H7 (cell line): ENCODE results near the gene MTHFD2L. TPM values are rescaled to one million over a fixed set of nuclear protein-coding genes. Genes with fewer than 3 reads are reported as not detected.

Experiments
- DNase-seq: peaks from one replicate; pipeline ENCODE4 v3.0.0; 2012
- H3K27me3 ChIP-seq: 2 replicates; pipeline ENCODE4 v1.6.0; 2011; ENCODE audit warnings: mild to moderate bottlenecking, low read length; ENCODE audit not compliant: control insufficient read depth, insufficient read depth
- H3K36me3 ChIP-seq: replicated peaks from 2 replicates; pipeline ENCODE4 v1.5.1; 2011; ENCODE audit warnings: low read length; ENCODE audit not compliant: control insufficient read depth, insufficient read depth
- H3K4me3 ChIP-seq: 2 replicates; pipeline ENCODE4 v1.5.1; 2011; ENCODE audit warnings: low read depth, mild to moderate bottlenecking, control low read depth, low read length, moderate library complexity; ENCODE audit not compliant: insufficient read depth
- total RNA-seq: library from RNA; depleted of rRNA; stranded (reverse); fragments of >200 nt; shearing (Covaris generic); gene quantifications from 2 replicates; pipeline ENCODE4 v1.2.3, GENCODE V29; 2014

The MTHFD2L gene
- total RNA-seq, 1 experiment from 2014 or later, result 6.6 TPM

DNA sequence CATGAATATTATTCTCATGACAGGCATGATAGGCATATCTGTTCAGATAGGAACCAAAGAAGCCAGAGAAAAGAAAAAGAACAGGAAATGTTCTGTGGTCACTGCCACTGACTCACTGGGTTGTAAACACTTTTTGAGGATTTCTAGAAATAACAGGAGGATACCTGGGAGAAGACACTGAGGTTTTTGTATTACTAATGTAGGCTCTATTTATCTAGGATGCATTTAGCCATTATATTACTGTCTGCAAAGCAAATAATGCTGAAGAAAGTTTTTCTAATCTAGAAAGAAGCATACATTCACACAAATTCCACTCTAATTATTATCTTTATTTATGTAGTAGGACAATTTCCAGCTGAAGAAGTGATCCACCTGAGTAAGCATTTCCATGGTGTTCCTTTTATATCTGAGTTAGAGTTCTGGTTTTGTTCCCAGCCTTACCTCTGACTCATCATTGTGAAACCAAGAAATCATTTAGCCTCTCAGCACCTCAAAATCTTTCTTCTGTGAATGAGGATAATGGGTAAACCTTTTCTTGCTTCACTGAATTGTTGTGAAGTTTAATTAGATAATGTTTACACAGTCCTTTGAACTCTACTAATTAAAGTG lies 110.2 kb downstream of the MTHFD2L start:
- Histone ChIP-seq H3K36me3 (no peaks in the 10 kb centered on the region), H3K4me3 (no peak overlapping the region), H3K27me3 (no peaks in the 10 kb centered on the region)
- DNase-seq, result no peak

GRCh38 chr4:74268643-74269042 lies 110.7 kb downstream of the MTHFD2L start:
- Histone ChIP-seq H3K36me3 (no peaks in the 10 kb centered on the region), H3K27me3 (no peaks in the 10 kb centered on the region), H3K4me3 (no peak overlapping the region)
- no peak for DNase-seq

- Histone ChIP-seq H3K36me3 (no peaks in the 10 kb centered on the region), H3K4me3 (no peak overlapping the region), H3K27me3 (no peaks in the 10 kb centered on the region)
- no peak for DNase-seq
Measured at GRCh38 chr4:74278490-74278889, 120.6 kb downstream of the MTHFD2L start.

DNA sequence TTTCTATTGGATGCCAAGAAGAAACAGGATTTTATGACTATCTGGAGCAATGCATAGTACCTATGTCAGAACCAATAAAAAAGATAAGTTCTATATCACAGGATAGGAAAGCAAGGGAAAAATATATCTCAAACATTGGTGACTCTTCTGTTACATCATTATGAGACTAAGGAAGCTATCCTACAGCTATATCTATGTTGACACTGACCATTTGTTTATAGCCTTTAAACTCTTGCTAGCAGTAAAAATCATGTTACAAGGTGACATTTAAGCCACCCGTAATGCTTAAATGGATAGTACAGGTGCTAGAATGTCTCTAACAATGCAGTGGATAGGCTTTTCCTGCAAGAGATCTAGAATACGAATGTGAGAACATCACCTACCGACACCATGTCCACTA lies 121.8 kb downstream of the MTHFD2L start:
- no peaks in the 10 kb centered on the region for H3K36me3 ChIP-seq
- H3K4me3 ChIP-seq, result no peak overlapping the region
- H3K27me3 ChIP-seq, result no peaks in the 10 kb centered on the region
- no peak for DNase-seq

DNA sequence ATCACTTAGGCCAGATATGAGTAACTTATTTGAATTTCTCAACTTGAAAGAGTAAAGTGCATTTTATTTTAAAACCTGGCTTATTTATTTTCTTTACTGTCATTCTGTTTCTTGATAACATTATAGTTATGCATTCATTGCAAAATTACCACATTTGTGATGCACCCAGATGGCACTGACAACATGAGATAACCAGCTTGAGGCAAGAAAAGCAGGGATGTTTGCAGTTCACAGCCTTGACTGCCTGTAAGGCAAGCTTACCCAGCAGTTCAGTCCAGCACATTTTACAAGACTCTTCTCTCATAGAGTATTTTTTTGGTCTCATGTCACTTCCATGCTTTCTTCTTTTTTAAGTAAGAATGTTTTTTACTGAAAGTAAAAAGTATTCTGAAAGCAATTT lies 125.0 kb downstream of the MTHFD2L start:
- H3K4me3 ChIP-seq, result no peak overlapping the region
- no peak for DNase-seq
- H3K36me3 ChIP-seq, result no peaks in the 10 kb centered on the region
- no peaks in the 10 kb centered on the region for H3K27me3 ChIP-seq

- no peak for DNase-seq
- Histone ChIP-seq H3K27me3 (no peaks in the 10 kb centered on the region), H3K36me3 (no peaks in the 10 kb centered on the region), H3K4me3 (no peak overlapping the region)
Measured at GRCh38 chr4:74283614-74284013, 125.7 kb downstream of the MTHFD2L start.

DNA sequence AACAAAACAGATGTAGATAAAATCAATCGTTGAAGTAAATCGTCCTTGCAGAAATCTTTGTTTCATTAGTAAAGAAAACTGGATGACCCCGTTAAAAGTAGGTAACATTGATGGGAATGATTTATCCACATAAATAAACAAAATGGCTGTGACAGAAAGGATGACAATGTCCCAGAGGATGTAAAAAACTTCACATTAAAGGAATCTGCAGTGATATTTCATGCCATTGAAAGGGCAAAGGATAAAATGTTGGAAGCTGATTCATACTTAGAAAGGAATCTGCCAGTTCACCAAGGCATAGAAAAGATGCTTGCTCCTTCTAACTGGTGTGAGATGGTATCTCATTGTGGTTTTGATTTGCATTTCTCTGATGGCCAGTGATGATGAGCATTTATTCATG lies 126.1 kb downstream of the MTHFD2L start:
- H3K4me3 ChIP-seq, result no peak overlapping the region
- H3K27me3 ChIP-seq, result no peaks in the 10 kb centered on the region
- no peaks in the 10 kb centered on the region for H3K36me3 ChIP-seq
- no peak for DNase-seq

DNA sequence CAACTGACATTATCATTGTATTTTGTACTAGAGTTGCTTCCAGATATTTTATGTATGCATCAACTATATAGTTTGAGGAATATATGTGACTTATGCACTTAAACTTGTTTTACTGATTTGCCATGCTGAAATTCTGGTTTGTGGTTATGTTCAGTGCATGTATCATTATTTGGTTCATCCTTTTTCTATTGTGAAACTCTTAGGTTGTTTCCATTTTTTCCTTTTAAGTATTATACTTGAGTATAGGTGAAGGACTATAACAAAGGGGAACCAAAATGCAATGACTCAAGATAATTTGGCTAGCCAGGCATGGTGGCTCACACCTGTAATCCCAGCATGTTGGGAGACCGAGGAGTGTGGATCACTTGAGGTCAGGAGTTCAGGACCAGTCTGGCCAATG lies 129.2 kb downstream of the MTHFD2L start:
- DNase-seq, result no peak
- Histone ChIP-seq H3K27me3 (no peaks in the 10 kb centered on the region), H3K36me3 (no peaks in the 10 kb centered on the region), H3K4me3 (no peak overlapping the region)

GRCh38 chr4:74287791-74288190 lies 129.9 kb downstream of the MTHFD2L start:
- H3K27me3 ChIP-seq, result no peaks in the 10 kb centered on the region
- DNase-seq, result no peak
- H3K4me3 ChIP-seq, result no peak overlapping the region

DNA sequence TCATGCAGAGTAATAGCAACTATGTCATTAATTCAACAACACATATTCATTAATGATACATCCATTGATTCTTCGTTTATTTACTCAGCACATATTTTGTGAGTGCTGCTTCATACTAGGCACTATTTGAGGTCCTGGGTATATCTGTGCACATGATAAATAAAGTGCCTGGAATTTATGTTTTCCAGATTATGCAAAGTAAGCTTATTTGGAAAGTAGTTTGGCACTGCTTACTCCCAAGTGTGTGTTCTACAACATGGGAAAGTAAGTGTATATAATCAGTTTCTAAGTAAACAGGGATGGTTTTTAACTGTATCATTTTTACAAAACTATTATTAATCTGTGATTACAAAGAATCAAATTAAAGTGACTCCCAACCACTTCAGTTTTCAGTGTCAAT lies 133.6 kb downstream of the MTHFD2L start:
- no peaks in the 10 kb centered on the region for H3K27me3 ChIP-seq
- H3K4me3 ChIP-seq, result no peak overlapping the region

More at GRCh38 chr4:74287791-74288190, 129.9 kb downstream of the MTHFD2L start:
- H3K36me3 ChIP-seq, result no peaks in the 10 kb centered on the region

DNA sequence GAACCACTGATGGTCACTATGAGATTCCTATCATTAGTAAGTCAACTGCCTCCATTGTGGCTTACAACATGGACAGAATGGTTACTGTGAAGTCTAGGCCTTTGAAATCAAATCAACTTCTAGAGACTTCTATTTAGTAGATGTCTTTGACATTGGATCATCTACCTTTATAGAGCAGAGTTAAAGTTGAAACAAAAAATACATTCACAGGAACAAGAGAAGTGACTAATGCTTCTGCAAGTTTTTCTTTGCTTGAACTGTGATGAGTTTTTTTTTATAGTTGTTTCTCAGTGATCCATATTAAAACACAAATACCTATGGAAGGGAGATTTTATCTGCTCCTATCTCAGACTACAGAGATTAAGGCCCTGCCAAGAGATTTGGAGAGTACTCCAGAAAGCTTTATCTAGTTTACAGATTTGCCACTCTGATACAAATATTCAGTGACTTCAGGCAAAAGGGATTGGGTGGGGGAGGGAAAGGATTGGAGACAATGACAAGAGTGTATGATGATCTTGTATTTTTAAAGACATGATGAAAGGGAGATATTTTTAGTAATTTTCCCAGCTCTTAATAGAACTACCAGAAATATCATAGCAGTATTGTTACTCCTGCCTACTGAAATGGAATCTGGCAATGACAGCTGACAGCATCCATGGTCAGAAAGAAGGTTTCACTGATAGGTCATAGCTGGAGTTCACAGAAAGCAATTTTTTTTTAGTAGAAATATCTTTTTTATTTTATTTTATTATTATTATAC lies 134.4 kb downstream of the MTHFD2L start:
- no peak overlapping the region for H3K4me3 ChIP-seq
- no peaks in the 10 kb centered on the region for H3K36me3 ChIP-seq
- no peaks in the 10 kb centered on the region for H3K27me3 ChIP-seq
- DNase-seq, result no peak

More for the DNA sequence above, 133.6 kb downstream of the MTHFD2L start:
- no peaks in the 10 kb centered on the region for H3K36me3 ChIP-seq
- DNase-seq, result no peak

- Histone ChIP-seq H3K4me3 (no peak overlapping the region), H3K36me3 (no peaks in the 10 kb centered on the region), H3K27me3 (no peaks in the 10 kb centered on the region)
- no peak for DNase-seq
Measured at GRCh38 chr4:74293558-74293957, 135.6 kb downstream of the MTHFD2L start.

- no peaks in the 10 kb centered on the region for H3K36me3 ChIP-seq
- no peak for DNase-seq
- H3K4me3 ChIP-seq, result no peak overlapping the region
- no peaks in the 10 kb centered on the region for H3K27me3 ChIP-seq
Measured at GRCh38 chr4:74294681-74295080, 136.8 kb downstream of the MTHFD2L start.

GRCh38 chr4:74297539-74297938 lies 139.6 kb downstream of the MTHFD2L start:
- Histone ChIP-seq H3K4me3 (no peak overlapping the region), H3K27me3 (no peaks in the 10 kb centered on the region), H3K36me3 (no peaks in the 10 kb centered on the region)
- DNase-seq, result no peak

- Histone ChIP-seq H3K4me3 (no peak overlapping the region), H3K27me3 (no peaks in the 10 kb centered on the region), H3K36me3 (no peaks in the 10 kb centered on the region)
- no peak for DNase-seq
Measured at GRCh38 chr4:74304095-74304625, 146.2 kb downstream of the MTHFD2L start.
